ENCODE data around the gene RNU1-3.
"Not testable (repeated sequence)": the region's sequence is repeated elsewhere in the genome, so short reads cannot be mapped to it uniquely, and the experiment has no call there.

The RNU1-3 gene

GRCh38 chr1:16651560-16651959, 15.2 kb downstream of the RNU1-3 start:
- DNase-seq = not testable (repeated sequence)

- not testable (repeated sequence) for DNase-seq
Observed at GRCh38 chr1:16649960-16650359, 16.8 kb downstream of the RNU1-3 start.

DNA sequence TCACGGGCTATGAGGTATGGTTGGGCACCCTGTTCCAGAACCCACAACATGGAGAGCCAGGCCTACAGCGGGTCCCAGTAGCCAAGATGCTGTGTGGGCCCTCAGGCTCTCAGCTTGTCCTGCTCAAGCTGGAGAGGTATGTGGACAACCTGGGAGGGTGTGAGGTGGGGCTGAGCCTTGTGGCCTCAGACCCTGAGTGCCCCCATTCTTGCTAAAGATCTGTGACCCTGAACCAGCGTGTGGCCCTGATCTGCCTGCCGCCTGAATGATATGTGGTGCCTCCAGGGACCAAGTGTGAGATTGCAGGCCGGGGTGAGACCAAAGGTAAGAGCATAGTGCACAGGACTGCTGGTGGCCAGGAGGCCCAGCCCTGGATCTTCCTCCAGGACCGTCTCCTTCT, 17.4 kb downstream of the RNU1-3 start:
- not testable (repeated sequence) for DNase-seq

DNA sequence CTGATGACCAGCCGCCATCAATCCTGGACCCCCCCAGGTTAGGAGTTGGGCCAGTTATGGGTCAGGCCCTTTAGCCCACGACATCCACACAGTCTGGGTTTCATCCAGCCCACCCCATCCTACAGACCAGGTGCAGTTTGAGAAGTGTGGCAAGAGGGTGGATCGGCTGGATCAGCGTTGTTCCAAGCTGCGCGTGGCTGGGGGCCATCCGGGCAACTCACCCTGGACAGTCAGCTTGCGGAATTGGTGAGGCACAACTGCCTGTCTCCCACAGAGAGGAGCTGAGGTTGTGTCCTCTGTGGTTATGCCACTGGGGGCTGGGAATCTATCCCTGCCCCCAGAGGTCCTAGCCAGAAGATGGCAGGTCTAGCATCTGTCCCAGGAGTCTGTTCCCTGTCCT, 18.0 kb downstream of the RNU1-3 start:
- DNase-seq = not testable (repeated sequence)

GRCh38 chr1:16648250-16648649, 18.5 kb downstream of the RNU1-3 start:
- not testable (repeated sequence) for DNase-seq

GRCh38 chr1:16647179-16648176, 19.3 kb downstream of the RNU1-3 start:
- DNase-seq = not testable (repeated sequence)

DNA sequence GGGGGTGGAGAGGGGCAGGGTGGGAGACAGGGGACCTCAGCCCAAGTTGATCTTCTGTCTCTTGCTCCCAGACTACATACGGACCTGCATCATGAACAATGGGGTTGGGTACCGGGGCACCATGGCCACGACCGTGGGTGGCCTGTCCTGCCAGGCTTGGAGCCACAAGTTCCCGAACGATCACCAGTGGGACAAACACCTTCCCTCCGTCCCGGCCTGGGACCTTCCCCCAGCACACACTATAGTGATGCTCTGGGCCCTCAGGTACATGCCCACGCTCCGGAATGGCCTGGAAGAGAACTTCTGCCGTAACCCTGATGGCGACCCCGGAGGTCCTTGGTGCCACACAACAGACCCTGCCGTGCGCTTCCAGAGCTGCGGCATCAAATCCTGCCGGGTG, 20.0 kb downstream of the RNU1-3 start:
- DNase-seq = not testable (repeated sequence)

DNA sequence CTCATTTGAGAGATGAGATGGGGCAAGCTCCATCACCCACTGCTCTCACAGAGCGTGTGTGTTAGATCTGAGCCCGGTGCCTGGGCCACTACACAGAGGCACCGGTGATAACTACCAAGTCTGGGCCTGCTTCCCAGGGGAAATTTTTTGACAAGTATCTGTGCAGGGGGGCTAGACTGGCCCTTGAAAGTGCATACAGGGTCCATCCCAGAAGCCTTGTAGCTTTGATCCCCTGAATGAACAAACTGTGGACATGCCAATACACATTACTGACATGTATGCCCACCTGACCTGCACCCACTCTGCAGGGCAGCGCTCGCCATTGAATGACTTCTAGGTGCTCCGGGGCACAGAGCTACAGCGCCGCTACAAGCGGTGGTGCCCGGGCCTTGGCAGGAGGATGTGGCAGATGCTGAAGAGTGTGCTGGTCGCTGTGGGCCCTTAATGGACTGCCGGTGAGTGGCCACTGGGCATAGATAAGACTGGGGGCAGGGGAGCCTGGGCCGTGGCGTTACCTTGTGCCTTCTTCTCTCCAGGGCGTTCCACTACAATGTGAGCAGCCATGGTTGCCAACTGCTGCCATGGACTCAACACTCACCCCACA, 20.6 kb downstream of the RNU1-3 start:
- DNase-seq = not testable (repeated sequence)

DNA sequence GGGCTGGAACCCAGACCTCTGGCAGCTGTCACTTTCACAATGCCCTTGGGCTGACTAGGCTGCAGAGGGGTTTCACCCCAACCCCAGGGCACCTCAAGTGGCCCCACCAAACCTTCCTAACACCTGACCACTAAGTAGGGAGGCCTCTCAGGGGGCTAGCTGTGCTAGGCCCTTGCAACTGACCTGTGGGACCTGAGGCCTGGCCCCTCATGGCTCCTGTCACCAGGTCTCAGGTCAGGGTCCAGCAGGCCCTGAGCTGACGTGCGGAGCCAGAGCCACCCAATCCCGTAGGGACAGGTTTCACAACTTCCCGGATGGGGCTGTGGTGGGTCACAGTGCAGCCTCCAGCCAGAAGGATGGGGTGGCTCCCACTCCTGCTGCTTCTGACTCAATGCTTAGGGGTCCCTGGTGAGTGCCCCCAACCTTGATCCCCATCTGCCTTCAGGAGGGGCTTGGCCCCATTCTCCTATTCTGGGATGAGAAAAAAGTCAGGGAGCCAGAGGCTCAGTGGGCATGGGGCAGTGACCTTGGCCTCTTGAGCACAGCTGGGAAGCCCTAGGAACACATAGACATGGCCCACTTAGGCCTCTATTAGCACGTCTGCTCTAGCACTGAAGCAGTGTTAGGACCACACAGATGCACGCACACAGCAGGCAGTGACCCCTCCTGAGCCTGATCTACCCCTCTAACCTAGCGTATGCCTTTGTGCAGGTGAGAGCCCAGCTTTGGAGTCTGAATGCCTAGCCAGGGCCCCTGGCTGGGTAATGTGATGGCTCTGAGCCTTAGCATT, 21.3 kb downstream of the RNU1-3 start:
- not testable (repeated sequence) for DNase-seq

DNA sequence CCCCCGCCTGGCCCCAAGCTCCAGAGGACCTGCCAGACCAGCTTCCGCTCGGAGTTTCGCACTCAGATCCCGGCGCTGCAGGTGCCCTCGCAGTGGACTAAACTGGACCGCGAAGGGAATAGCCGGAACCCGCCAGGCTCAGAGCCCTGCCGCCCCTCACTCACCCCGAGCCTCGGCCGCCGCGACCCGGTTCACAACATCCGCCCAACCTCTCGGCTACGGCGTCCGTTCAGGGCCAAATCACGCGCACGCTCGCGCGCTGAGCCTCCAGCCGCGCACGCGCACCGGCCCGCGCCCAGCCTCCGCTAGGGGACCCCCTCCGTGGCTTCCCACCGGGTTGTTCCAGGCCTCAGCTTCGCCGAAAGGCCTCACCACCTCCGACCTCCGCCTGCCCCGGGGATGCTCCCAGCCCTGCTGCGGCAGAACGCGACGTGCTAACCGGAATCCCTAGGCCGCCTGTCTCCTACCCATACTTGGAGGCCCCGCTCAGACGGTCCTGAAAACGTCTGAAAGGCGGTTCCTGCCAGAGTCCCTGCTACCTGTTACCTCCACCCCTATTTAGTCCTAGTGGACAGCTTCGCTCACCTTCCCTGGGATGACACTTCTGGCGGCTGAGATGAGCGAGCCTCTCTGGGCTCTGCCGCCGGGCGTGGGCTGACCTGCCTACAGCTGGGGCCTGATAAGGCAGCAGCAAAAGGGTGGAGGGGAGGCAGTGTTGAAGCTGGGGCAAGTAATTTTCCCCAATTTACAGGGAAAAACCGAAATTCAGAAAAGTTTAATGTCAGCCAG, 22.1 kb downstream of the RNU1-3 start:
- peak; percentile 99 for DNase-seq

- no peak for DNase-seq
Observed at GRCh38 chr1:16644193-16644481, 22.6 kb downstream of the RNU1-3 start.

DNA sequence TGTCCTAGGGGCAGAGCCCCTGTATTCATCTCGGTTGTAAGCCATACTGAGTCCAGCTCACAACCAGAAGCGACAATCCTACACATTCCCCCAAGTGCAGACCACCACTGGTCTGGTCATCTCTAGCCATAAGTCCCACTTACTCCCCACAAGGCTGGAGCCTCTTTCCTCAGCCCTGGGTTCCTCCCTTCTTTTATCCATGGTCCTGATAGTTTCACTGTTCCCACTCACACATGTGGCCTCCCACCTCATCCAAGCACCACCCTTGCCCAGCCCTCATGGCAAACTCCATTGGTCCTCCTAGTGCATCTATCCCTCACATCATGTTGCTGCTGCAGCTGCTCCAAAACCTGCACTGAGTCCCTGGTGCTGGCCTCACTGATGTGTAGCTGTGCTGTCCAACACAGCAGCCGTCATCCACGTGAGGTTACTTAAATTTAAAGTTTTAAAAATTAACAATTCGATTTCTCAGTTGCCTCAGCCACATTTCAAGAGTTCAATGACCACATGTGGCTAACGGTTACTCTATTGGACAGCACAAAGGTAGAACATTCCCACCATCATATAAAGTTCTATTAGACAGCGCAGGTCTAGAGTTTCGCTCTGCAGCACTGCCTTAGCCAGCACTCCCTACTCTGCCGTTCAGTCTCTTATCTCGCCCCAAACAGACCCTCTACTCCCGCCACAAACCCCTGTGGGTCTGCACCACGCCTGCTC, 23.1 kb downstream of the RNU1-3 start:
- DNase-seq = not testable (repeated sequence)

DNA sequence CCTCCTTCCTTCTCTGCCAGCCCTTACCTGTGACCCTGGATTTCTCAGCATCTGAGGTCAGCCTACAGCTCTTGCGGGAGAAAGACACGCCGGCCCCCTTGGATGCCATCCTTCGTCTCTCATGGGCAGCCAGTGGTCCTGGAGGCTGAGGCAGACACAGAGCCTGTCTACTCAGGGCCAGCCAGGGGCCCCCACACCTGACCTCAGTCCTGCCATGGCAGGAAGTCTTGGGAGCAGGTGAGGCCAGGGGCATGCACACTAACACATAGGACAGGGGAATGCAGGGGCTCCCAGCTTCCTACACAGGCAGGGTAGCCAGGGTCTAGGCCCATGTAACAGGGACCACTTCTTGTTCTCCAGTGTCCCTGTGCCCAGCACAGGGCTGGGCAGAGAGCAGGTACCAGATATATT, 23.7 kb downstream of the RNU1-3 start:
- DNase-seq = not testable (repeated sequence)

DNA sequence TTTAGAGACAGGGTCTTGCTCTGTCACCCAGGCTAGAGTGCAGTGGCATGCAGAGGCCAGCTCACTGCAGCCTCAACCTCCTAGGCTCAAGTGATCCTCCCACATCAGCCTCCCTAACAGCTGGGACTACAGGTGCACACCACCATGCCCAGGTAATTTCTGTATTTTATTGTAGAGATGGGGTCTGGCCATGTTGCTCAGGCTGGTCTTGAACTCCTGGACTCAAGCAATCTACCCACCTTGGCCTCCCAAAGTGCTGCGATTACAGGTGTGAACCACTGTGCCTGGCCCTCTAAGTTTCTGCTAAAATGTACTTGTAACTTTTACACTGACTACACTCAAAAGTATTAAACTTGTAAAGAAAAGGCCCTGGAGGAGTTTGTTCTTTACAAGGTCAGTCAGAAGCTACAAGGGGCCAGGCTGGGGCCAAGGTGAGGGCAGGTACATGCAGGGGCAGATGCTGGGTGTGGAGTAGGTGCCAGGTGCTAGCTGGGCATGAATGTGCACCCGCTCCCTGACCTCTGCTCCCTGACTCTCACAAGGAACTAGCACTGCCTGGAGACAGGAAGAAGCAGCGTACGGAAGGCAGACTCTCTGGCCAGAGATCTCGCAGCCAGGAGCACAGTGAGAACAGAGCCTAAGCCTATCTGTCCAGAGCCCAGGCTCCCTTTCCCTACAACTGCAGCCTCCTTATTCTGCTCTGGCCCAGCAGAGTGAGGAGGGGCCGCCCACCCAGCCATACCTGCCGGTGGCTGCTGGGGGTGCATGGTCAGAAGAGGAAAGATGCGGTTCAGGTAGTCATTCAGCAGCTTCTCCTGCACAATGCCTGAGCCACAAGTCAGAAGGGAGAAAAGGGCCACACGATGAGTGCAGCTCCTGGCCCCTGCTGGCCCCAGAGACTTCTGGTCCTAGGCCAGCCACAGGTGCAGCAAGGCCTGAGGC, 24.5 kb downstream of the RNU1-3 start:
- DNase-seq = not testable (repeated sequence)

DNA sequence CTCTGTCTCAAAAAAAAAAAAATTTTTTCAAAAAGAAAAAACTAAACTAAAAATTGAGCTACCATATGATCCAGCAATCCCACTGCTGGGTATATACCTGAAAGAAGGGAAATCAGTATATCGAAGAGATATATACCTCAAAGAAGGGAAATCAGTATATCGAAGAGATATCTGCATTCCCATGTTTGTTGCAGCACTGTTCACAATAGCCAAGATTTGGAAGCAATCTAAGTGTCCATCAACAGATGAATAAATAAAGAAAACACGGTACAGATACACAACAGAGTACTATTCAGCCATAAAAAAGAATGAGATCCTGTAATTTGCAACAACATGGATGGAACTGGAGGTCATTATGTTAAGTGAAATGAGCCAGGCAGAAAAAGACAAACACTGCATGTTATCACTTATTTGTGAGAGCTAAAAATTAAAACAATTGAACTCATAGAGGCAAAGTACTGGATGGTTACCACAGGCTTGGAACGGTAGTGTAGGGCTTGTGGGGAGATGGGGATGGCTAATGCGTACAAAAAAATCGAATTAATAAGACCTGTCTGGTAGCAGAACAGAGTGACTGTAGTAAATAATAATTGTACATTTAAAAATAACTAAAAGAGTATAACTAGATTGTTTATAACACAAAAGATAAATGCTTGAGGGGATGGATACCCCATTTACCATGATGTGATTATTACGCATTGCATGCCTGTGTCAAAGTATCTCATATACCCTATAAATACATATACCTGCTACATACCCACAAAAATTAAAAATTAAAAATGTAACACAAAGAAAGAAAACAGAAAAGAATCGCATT, 25.4 kb downstream of the RNU1-3 start:
- DNase-seq = not testable (repeated sequence)

- not testable (repeated sequence) for DNase-seq
Observed at GRCh38 chr1:16639091-16640031, 27.4 kb downstream of the RNU1-3 start.

DNA sequence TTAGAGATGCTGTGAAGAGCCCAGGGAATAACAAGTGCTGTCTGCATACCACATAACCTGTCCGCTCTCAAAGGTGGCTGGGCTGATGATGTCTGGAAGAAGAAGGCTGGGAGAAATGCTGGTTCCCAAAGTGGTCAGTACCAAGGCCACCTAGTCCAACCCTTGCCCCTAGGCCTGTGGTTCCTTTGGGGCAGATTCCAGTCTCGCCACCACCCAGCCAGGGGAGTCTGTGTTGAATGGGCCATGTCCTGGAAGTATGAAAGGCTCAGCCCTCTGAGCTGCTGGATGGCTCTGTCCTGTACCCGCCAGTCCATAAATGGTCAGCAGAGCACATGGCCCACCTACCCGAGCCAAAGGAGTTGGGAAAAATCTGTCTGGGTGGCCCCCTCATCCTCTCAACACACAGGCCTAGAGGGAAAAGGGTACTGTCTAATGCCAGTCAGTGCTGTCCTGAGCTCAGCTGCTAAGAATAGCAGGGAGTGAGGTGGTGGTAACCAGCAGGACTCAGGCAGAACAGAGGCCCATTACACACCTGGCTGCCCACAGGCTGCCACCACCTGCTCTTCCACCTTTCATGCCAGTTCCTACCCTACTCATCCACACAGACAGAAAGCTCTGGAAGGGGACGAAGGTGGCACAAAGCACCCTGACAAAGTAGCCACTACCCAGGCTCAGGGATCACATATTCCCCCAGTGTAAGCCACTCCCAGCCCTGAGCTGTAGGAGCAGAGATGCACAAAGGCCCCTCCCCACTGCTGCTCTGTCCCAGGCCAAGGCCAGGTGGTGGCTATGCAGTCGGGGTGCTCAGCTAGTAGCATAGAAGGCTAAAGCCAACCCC, 28.6 kb downstream of the RNU1-3 start:
- DNase-seq = not testable (repeated sequence)
